HAP-1 (cell line): ENCODE measurements around the gene LRBA.
"Not testable (repeated sequence)": the region's sequence is repeated elsewhere in the genome, so short reads cannot be mapped to it uniquely, and the experiment has no call there.

Source experiments
- DNase-seq, 2 experiments: peaks; one replicate each; pipeline ENCODE4 v3.0.0-alpha.2; 2016 to 2020; ENCODE audit warnings: low spot score in 2 of 2
- H3K27me3 ChIP-seq: fragments of 250-450 bp; sonication (Bioruptor Pico); 2 replicates; pipeline ENCODE4 v1.5.1; 2020; ENCODE audit warnings: low read depth, mild to moderate bottlenecking, moderate library complexity
- H3K36me3 ChIP-seq: fragments of 250-450 bp; sonication (Bioruptor Pico); replicated peaks from 2 replicates; pipeline ENCODE4 v1.5.1; 2020; ENCODE audit warnings: mild to moderate bottlenecking
- H3K4me1 ChIP-seq: fragments of 250-450 bp; sonication (Bioruptor Pico); 2 replicates; pipeline ENCODE4 v1.5.1; 2020; ENCODE audit warnings: mild to moderate bottlenecking
- H3K4me3 ChIP-seq: fragments of 250-450 bp; sonication (Bioruptor Pico); 2 replicates; pipeline ENCODE4 v1.5.1; 2020; ENCODE audit warnings: mild to moderate bottlenecking, moderate library complexity
- H3K9me3 ChIP-seq: fragments of 250-450 bp; sonication (Bioruptor Pico); 2 replicates; pipeline ENCODE4 v1.5.1; 2020; ENCODE audit warnings: mild to moderate bottlenecking, moderate library complexity
- in situ Hi-C: fragments of 300-500 bp; cut with MboI; formaldehyde crosslinking; loops from 3 replicates; pipeline ENCODE4 v1.14.3; 2020; ENCODE audit warnings: low sequenced_read_pairs, inconsistent platforms, mixed read lengths

Gene LRBA

DNA sequence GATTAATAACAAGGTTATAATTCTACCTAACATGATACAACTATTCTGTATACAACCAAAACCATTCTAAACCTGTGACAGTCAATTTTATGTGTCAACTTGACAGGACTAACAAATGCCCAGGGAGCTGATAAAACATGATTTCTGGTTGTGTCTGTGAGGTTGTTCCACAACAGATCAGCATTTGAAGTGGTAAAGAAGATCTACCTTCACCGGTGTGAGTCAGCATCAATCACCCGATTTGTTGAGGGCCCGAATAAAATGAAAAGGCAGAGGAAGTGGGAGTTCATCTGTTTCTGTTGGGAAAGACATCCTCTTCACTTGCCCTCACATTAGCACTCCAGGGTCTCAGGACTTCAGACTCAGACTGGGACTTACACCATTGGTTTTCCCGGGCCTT lies 245.2 kb downstream of the LRBA start:
- H3K36me3 ChIP-seq: no peaks in the 10 kb centered on the region
- no peak overlapping the region for H3K4me3 ChIP-seq
- in situ Hi-C loops: no loop called here
- no peak for DNase-seq
- no peaks in the 10 kb centered on the region for H3K9me3 ChIP-seq
- no peaks in the 10 kb centered on the region for H3K27me3 ChIP-seq
- H3K4me1 ChIP-seq: no peaks in the 10 kb centered on the region

DNA sequence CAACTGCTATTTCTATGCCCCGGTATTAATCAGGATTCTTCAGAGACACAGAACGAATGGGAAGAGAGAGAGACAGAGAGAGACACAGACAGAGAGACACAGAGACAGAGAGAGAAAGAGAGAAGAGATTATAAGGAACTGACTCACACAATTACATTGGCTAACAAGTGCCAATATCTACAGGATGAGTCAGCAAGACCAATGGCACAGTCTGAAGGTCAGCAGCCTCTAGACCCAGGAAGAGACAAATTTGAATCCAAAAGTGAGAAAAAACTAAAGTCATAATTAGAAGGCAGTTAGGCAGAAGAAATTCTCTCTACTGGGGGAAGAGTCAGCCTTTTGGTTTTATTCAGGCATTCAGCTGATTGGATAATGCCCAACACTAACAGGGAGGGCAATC lies 245.8 kb downstream of the LRBA start:
- no peaks in the 10 kb centered on the region for H3K27me3 ChIP-seq
- H3K36me3 ChIP-seq: no peaks in the 10 kb centered on the region
- H3K4me1 ChIP-seq: no peaks in the 10 kb centered on the region
- no peak for DNase-seq
- in situ Hi-C loops: no loop called here
- H3K4me3 ChIP-seq: no peak overlapping the region
- no peaks in the 10 kb centered on the region for H3K9me3 ChIP-seq

DNA sequence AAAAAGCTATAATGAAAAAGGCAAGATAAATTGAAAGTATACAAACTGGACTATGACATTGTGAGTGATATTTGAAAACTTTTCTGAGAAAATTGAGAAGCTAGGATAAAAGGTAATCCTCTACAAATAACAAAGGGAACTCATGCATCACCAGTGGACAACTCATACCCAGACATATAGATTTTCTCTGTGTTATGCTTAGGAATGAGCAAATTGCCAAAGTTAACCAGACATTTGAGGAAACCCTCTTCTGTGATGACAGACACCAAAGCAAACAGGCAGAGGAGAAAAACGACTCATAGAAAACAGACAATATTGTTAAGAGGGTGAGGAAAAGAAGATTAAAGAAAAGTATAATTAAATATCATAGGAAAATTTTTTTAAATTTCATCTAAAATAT lies 246.6 kb downstream of the LRBA start:
- H3K36me3 ChIP-seq: no peaks in the 10 kb centered on the region
- in situ Hi-C loops: no loop called here
- H3K27me3 ChIP-seq: no peaks in the 10 kb centered on the region
- no peak for DNase-seq
- no peaks in the 10 kb centered on the region for H3K4me1 ChIP-seq
- H3K9me3 ChIP-seq: no peaks in the 10 kb centered on the region
- H3K4me3 ChIP-seq: no peak overlapping the region

DNA sequence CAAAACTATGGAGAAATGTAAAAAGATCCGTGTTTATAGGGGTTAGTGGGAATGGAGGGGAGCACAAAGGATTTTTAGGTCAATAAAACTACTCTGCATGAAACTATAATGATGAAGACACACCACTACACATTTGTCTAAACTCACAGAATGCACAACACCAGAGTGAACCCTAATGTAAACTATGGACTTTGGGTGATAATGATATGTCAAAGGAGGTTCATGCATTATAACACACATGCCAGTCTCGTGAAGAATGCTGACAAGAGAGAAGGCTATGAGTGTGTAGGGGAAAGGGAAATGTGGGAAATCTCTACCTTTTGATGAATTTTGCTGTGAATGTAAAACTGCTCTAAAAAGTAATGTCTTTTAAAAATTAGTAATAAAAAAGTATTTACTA lies 249.9 kb downstream of the LRBA start:
- Histone ChIP-seq H3K36me3 (no peaks in the 10 kb centered on the region), H3K9me3 (no peaks in the 10 kb centered on the region), H3K4me1 (no peaks in the 10 kb centered on the region), H3K4me3 (no peak overlapping the region), H3K27me3 (no peaks in the 10 kb centered on the region)
- in situ Hi-C loops: no loop called here
- DNase-seq: no peak

DNA sequence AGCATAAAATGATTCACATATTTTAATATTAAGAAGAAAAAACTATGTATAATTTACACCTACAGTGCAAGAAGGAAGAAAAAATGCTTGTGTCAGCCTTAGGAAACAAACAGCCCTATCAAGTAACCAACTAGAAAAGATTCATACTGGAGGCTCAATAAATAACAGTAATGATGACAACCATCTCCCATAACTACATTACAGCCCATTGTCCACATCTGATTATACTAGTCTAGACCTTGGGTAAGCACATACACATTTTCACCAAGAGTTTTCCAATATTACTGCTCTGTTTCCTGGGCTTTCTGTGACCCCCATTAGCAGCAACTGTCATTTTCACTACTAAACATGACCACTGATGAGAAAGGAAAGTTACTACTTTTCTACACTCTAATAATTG lies 263.4 kb downstream of the LRBA start:
- in situ Hi-C loops: no loop called here
- Histone ChIP-seq H3K4me1 (peaks cover 1% of the 10 kb centered on the region), H3K4me3 (no peak overlapping the region), H3K36me3 (no peaks in the 10 kb centered on the region), H3K9me3 (no peaks in the 10 kb centered on the region), H3K27me3 (no peaks in the 10 kb centered on the region)
- DNase-seq: no peak

DNA sequence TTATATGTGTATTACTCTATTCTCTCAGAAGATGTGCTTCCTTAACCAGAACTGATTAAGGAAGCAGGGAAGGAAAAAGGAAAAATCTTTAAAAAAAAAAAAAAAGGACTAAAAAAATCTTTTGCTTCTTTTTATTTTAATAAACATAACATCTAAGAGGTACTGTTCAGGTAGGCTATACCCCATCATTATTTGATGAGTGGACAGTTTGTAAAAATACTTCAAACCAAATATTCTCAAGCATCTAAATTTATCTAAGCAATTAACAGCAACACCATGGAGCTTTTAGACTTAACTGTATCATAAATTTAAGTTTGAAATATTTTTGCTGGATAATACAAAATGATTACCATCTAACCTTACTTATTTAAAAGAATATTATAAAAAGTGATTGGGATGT lies 264.3 kb downstream of the LRBA start:
- H3K4me3 ChIP-seq: no peak overlapping the region
- H3K27me3 ChIP-seq: no peaks in the 10 kb centered on the region
- H3K4me1 ChIP-seq: no peaks in the 10 kb centered on the region
- in situ Hi-C loops: no loop called here
- H3K36me3 ChIP-seq: no peaks in the 10 kb centered on the region
- no peaks in the 10 kb centered on the region for H3K9me3 ChIP-seq
- no peak for DNase-seq

DNA sequence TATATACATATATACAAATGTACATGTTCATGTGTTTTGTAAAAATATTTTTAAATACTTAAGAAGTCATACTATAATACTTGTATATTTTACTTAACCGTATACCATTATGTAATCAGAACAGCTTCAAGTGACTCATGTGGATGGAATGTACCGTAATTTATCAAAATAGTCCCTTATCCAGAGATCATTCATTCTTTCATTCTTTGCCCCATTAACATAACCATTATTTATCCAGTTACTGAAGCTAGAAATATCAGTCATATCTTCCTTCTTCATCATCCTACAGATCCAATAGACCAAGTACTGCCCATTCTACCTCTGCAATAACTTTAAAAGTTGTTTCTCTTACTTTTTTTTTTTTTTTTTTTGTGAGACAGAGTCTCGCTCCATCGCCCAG lies 268.9 kb downstream of the LRBA start:
- H3K4me3 ChIP-seq: no peak overlapping the region
- H3K9me3 ChIP-seq: no peaks in the 10 kb centered on the region
- in situ Hi-C loops: no loop called here
- 0 out of 2 replicates have a peak, but pooled peaks cover 2% of the 10 kb centered on the region for H3K4me1 ChIP-seq
- no peaks in the 10 kb centered on the region for H3K36me3 ChIP-seq
- no peak for DNase-seq
- no peaks in the 10 kb centered on the region for H3K27me3 ChIP-seq

DNA sequence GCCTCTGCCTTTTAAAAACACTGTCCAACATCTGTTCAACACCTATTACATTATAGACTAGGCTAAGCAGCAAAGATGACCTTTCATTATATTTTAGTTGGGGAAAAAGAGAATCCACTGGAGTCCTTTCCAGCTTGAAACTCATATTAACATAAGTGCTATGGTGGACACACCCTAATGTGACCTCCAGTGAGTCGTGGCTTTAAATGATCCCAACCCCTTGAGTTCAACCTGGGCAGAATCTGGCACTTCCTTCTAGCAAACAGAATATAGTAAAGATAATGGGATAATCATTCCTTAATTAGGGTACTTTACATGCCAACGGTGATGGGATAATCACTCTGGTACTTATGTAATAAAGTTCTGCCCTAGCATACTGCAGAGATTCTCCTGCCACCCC lies 270.5 kb downstream of the LRBA start:
- Histone ChIP-seq H3K4me3 (no peak overlapping the region), H3K36me3 (no peaks in the 10 kb centered on the region), H3K9me3 (no peaks in the 10 kb centered on the region), H3K27me3 (no peaks in the 10 kb centered on the region), H3K4me1 (0 out of 2 replicates have a peak, but pooled peaks cover 2% of the 10 kb centered on the region)
- DNase-seq: no peak
- in situ Hi-C loops: no loop called here

DNA sequence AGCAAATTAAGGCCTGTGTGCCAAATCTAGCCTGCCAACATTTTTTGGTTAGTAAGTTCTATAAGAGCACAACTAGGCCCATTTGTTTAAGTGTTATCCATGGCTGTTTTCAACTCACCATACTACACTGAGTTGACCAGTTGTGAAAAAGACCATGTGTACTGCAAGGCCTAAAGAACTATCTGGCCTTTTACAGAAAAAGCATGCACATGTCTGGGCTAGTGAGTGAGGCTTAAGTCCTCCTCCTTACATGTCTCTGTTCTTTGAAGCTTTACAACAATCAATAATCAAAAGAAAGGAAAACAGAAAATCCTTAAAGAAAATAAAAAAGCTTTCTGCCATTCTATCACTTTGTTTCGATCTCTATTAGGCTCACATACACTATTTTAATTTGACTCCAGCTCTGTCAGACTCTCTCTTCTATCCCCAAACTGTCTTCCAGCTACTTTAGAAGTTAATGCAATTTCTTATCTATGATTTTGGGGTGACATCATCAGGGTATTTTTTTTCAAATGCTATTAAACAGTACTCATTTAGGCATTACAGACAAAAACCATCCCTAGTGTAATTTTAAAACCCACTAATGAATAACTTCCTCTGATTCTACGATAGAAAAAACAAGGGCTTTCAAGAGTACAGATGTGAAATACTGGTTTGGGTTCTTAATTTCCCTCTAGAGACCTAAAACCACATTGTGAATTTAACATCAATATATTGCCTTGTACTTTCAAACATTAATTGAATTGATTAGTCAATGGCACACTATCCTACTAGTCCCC lies 271.3 kb downstream of the LRBA start:
- Histone ChIP-seq H3K27me3 (no peaks in the 10 kb centered on the region), H3K4me3 (no peak overlapping the region), H3K36me3 (no peaks in the 10 kb centered on the region), H3K9me3 (no peaks in the 10 kb centered on the region), H3K4me1 (0 out of 2 replicates have a peak, but pooled peaks cover 2% of the 10 kb centered on the region)
- peak in 1 of 2 experiments; percentile 23 for DNase-seq
- in situ Hi-C loops: no loop called here

DNA sequence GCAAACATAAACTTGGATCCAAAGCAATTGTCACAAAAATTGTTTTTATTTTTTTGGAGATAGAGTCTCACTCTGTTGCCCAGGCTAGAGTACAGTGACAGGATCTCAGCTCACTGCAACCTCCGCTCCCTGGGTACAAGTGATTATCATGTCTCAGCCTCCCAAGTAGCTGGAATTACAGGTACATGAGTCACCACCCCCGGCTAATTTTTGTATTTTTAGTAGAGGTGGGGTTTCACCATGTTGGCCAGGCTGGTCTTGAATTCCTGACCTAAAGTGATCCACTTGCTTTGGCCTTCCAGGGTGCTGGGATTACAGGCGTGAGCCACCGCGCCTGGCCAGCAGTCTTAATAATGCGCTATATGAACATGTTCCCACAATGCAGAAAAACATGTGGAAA lies 272.2 kb downstream of the LRBA start:
- H3K4me1 ChIP-seq, H3K4me3 ChIP-seq, in situ Hi-C loops: not testable (repeated sequence)

DNA sequence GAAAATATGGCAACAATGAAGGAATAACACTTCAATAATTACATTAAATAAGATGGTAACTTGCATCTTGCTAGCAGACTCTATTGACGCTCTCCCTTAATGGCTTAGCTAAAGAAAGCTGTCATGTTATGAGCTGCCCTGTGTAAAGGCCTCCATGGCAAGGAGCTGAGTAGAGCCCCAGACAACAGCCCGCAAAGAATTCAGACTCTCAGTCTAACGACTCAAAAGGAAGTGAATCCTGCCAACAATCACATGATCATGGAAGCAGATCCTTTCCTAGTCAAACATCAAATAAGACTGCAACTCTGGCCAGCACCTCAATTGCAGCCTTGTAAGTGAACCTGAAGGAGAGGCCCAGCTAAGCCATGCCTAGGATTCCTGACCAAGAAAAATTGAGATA lies 275.5 kb downstream of the LRBA start:
- DNase-seq: no peak
- in situ Hi-C loops: no loop called here
- no peaks in the 10 kb centered on the region for H3K9me3 ChIP-seq
- H3K36me3 ChIP-seq: no peaks in the 10 kb centered on the region
- H3K4me3 ChIP-seq: no peak overlapping the region
- H3K27me3 ChIP-seq: no peaks in the 10 kb centered on the region
- peaks cover 7% of the 10 kb centered on the region; the same call in 1 of the 2 replicates for H3K4me1 ChIP-seq

More for the DNA sequence above, 272.2 kb downstream of the LRBA start:
- H3K36me3 ChIP-seq, H3K9me3 ChIP-seq, H3K27me3 ChIP-seq, DNase-seq: not testable (repeated sequence)

DNA sequence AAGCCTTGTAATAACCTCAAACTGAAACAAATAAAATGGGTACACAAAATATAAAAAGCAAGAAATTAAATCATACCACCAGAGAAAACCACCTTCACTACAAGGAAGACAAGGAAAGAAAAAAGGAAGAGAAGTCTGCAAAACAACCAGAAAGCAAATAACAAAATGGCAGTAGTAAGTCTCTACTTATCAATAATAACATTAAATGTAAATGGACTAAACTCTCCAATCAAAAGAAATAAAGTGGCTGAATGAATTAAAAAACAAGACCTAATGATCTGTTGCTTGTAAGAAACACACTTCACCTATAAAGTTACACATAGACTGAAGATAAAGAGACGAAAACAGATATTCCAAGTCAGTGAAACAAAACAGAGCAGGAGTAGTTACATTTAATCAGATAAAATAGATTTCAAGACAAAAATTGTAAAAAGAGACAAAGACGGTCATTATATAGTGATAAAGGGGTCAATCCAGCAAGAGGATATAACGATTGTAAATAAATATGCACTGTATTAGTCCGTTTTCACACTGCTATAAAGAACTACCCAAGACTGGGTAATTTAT lies 289.0 kb downstream of the LRBA start:
- no peaks in the 10 kb centered on the region for H3K9me3 ChIP-seq
- H3K4me3 ChIP-seq: no peak overlapping the region
- H3K4me1 ChIP-seq: no peaks in the 10 kb centered on the region
- peaks cover 2% of the 10 kb centered on the region for H3K36me3 ChIP-seq
- no peak for DNase-seq
- in situ Hi-C loops: no loop called here
- no peaks in the 10 kb centered on the region for H3K27me3 ChIP-seq

DNA sequence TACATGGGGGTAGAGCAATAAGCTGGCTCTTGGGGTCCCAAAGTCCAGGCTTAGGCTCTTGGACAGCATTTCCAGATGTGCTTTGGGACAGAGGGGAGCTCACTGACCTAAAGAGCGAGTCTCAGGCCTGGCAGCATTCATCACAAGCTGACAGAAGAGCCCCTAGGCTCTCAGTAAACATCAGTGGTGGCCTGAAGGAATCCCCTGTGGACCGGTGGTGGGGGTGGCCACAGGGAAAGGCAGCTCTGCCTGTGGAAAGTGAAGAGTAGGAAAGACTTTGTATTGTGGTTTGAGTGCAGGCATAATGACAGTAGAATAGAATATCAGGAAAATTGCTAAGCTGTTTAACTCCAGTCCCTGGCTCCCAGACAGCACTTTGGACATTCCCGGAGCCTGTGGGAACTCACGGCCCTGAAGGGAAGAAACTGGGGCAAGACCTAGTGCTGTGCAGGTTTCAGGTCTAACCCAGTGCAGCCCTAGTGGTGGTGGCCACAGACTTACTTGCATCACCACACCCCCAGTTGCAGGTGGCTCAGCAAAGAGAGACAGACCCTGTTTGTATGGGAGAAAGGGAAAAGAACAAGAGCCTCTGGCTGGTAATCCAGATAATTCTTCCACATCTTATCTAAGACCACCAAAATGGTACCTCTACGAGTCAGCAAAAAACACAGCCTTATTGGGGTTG lies 291.2 kb downstream of the LRBA start:
- in situ Hi-C loops: no loop called here
- DNase-seq: no peak
- H3K9me3 ChIP-seq: no peaks in the 10 kb centered on the region

DNA sequence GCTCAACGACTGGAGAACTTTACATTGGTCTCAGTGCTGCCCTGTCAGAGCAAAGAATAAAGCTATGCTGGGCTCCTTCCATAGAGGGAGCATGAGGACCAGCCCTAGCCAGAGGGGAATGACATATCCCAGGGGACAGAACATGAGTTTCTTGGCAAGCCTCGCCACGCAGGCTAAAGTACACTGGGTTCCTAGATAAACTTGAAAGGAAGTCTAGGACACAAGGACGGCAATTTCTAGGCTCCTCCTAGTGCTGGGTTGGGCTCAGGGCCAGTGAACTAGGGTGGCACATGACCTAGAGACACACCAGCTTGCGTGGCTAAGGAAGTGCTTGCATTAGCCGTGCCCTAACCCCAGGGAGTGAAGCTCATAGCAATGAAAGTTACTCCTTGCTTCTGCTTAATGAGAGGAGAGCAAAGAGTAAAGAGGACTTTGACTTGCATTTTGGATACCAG lies 292.1 kb downstream of the LRBA start:
- Histone ChIP-seq H3K4me1 (no peaks in the 10 kb centered on the region), H3K36me3 (no peaks in the 10 kb centered on the region), H3K9me3 (no peaks in the 10 kb centered on the region), H3K4me3 (no peak overlapping the region), H3K27me3 (no peaks in the 10 kb centered on the region)
- DNase-seq: peak in 1 of 2 experiments; percentile 14
- in situ Hi-C loops: no loop called here

More for the DNA sequence above, 291.2 kb downstream of the LRBA start:
- Histone ChIP-seq H3K4me3 (no peak overlapping the region), H3K27me3 (no peaks in the 10 kb centered on the region), H3K4me1 (no peaks in the 10 kb centered on the region), H3K36me3 (no peaks in the 10 kb centered on the region)
